Mucosa of rectum (tissue), 2 donors: Measurements from ENCODE around the gene RASGRF2.

Experiments used
- H3K27ac ChIP-seq, 2 donors: one replicate each; pipeline ENCODE4 v1.7.0; 2013; ENCODE audit warnings: inconsistent platforms in 2 of 2, low read depth in 2 of 2, low read length in 2 of 2
- H3K27me3 ChIP-seq, 2 donors: one replicate each; pipeline ENCODE4 v1.7.0; 2013; ENCODE audit warnings: low read length in 2 of 2; ENCODE audit not compliant: control insufficient read depth in 2 of 2, insufficient read depth in 2 of 2
- H3K36me3 ChIP-seq, 2 donors: one replicate each; pipeline ENCODE4 v1.7.0; 2013; ENCODE audit warnings: low read length in 2 of 2; ENCODE audit not compliant: control insufficient read depth in 2 of 2, insufficient read depth in 2 of 2
- H3K4me1 ChIP-seq, 2 donors: one replicate each; pipeline ENCODE4 v1.7.0; 2013; ENCODE audit warnings: low read length in 2 of 2, mild to moderate bottlenecking in 1 of 2; ENCODE audit not compliant: control insufficient read depth in 2 of 2, insufficient read depth in 2 of 2
- H3K4me3 ChIP-seq, 2 donors: one replicate each; pipeline ENCODE4 v1.7.0; 2013; ENCODE audit warnings: low read length in 2 of 2
- H3K9ac ChIP-seq, 2 donors: one replicate each; pipeline ENCODE4 v1.7.0; 2013; ENCODE audit warnings: low read length in 2 of 2, low read depth in 1 of 2, mild to moderate bottlenecking in 1 of 2
- H3K9me3 ChIP-seq, 2 donors: one replicate each; pipeline ENCODE4 v1.7.0; 2013; ENCODE audit warnings: low read length in 2 of 2; ENCODE audit not compliant: control insufficient read depth in 2 of 2
- donor health status: healthy.
- donor health status: Normal muscosa, but diverticular disease.

RASGRF2 gene

DNA sequence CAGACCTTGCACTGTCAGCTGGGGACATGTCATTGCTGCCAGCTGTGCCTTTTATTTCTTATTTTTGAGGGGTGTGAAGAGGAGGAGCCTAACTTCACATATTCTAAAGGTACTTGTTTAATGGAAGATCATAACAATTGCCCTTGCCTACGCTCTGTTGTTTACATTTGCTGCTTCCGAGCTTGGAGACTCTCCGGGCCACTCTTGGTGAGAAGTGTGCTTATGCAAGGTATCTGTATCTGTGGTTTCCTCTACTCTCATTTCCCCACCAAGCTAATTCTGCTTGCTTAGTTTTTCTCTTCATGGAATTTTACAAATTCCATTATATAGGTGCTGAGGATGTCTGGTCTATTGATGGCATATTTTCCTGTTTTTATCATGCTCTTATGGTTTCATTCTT is 105.3 kb downstream of the RASGRF2 start:
- no peak overlapping the region for H3K27ac ChIP-seq
- no peak overlapping the region for H3K9ac ChIP-seq
- no peaks in the 10 kb centered on the region for H3K9me3 ChIP-seq
- H3K4me3 ChIP-seq, result no peak overlapping the region
- no peaks in the 10 kb centered on the region for H3K4me1 ChIP-seq
- no peaks in the 10 kb centered on the region for H3K27me3 ChIP-seq
- no peaks in the 10 kb centered on the region for H3K36me3 ChIP-seq

DNA sequence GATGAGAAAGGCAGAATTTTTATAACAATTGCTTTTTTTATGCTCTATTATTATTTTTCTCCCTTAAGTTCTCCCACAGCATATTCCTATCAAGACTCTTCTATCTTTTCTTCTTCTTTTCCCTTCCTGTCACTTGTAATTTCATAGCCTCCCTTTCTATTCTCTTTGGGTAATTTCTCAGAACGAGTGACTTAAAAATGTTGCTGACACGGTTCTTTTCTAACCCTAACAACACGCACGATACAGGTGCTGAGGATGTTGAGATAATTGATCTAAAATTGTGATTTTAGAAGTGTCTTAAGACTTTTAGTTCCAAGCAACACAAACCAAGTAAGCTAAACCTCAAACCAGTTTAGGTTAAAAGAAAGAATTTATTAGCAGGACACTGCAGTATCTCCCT is 105.9 kb downstream of the RASGRF2 start:
- no peaks in the 10 kb centered on the region for H3K9me3 ChIP-seq
- no peaks in the 10 kb centered on the region for H3K36me3 ChIP-seq
- H3K4me3 ChIP-seq, result no peak overlapping the region
- no peak overlapping the region for H3K9ac ChIP-seq
- no peaks in the 10 kb centered on the region for H3K27me3 ChIP-seq
- no peaks in the 10 kb centered on the region for H3K4me1 ChIP-seq
- no peak overlapping the region for H3K27ac ChIP-seq

DNA sequence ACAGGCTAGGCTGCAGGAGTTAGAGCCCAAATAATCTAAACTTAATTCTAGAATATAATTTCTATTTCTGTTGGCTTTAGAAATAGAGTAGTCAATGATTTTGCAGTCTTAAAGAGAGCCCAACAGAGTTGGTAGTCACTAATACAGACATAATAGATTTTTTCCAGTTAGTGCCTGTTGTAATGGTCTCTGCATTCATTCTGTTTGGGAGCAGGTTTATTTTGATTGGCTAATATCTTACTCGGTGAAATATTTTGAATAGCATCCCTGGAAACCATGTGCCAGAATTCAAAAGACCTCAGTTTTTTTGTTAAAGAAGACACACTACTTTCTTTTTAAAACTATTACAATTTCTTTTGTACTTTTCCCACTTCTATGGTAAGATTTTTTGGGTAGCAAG is 107.2 kb downstream of the RASGRF2 start:
- Histone ChIP-seq H3K27ac (no peak overlapping the region), H3K4me3 (no peak overlapping the region), H3K4me1 (no peaks in the 10 kb centered on the region), H3K27me3 (no peaks in the 10 kb centered on the region), H3K36me3 (no peaks in the 10 kb centered on the region), H3K9me3 (no peaks in the 10 kb centered on the region), H3K9ac (no peak overlapping the region)

DNA sequence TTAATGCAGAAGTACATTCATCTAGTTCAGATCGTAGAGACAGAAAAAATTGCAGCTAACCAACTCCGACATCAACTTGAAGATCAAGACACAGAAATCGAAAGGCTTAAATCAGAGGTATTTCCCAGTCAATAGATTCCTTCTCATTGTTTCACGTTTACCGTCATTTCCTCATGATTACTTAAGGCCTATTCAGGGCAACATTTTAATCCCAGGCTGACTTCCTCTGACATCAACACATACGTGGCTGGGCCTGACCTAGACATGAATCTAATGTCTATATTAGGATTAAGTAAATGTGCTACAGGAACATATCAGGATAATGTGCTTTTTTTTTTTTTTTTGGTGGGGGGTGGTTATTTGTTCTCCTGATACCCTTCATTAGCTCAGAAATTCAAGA is 107.9 kb downstream of the RASGRF2 start:
- H3K4me1 ChIP-seq, result no peaks in the 10 kb centered on the region
- H3K27ac ChIP-seq, result no peak overlapping the region
- no peaks in the 10 kb centered on the region for H3K9me3 ChIP-seq
- H3K36me3 ChIP-seq, result no peaks in the 10 kb centered on the region
- H3K9ac ChIP-seq, result no peak overlapping the region
- no peaks in the 10 kb centered on the region for H3K27me3 ChIP-seq
- no peak overlapping the region for H3K4me3 ChIP-seq

DNA sequence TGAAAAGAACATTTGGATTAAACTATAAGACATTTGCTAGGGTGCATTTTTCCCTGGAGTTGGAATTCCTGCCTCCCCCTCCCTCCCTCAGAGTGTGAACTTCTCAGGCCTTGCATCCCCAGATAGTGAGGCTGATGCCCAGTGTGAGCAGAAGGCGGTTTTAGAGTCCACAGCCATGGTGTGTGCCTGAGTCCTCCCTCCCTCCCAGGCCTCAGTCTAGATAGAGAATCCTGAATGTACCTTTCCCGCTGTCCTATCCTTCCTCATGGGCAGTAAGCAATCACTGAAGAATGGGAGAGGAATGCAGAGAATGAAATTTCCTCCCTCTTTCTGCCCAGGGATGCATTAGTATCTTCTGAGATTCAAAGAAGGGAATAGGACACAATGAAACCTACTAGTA is 108.5 kb downstream of the RASGRF2 start:
- Histone ChIP-seq H3K4me3 (no peak overlapping the region), H3K27ac (no peak overlapping the region), H3K36me3 (no peaks in the 10 kb centered on the region), H3K9me3 (no peaks in the 10 kb centered on the region), H3K4me1 (no peaks in the 10 kb centered on the region), H3K9ac (no peak overlapping the region), H3K27me3 (no peaks in the 10 kb centered on the region)

DNA sequence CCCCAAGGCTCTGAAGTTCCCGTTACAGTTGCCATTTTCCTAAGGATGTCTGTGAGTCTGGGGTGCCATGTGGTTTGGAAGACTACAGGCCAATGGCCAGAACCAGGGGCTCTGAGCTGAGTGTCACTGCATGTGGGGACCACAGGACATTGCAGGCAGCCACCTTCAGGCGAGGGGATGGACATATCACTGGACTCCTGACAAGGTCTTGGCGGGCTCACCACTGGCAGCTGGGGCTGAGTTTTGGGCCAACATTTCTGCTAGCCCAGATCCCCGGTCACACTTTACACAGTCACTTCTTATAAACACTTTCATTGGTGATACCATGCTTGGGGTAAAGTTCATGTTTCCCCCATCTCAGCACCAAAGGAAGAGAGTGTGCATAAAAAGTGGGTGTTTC is 109.8 kb downstream of the RASGRF2 start:
- Histone ChIP-seq H3K4me1 (no peaks in the 10 kb centered on the region), H3K9ac (no peak overlapping the region), H3K9me3 (no peaks in the 10 kb centered on the region), H3K36me3 (no peaks in the 10 kb centered on the region), H3K27me3 (no peaks in the 10 kb centered on the region), H3K4me3 (no peak overlapping the region), H3K27ac (no peak overlapping the region)

DNA sequence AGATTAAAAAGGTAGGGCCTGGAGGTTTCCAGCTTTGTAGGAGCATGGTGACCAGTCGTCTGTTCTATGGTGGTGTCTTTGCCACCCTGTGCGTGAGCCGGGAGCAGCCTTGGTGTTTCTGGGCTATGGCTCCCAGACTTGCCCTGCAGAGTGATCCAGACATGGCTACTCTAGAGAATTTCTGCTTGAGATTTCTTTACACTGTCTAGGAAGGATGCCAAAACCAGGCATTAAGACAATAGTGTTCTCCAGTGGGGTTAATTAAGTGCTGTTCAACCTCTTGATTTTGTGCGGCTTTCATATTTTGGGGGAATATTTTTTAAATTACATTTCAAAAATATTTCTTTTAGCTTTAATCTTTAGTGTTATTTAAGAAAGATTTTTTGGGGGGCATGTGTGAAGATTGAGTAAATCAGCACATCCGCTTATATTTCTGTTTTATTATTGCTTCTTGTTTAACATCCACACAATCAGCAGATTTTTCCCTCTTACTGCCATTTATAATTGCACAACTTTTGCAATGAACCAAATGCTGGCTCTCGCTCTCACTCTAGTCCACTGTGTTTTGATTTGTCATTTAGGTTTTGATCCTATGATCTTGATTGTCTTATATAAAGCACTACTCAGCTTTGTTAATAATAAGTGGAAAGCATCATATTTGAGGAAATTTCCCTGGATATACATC is 110.5 kb downstream of the RASGRF2 start:
- H3K36me3 ChIP-seq, result no peaks in the 10 kb centered on the region
- H3K27ac ChIP-seq, result no peak overlapping the region
- H3K9me3 ChIP-seq, result no peaks in the 10 kb centered on the region
- no peaks in the 10 kb centered on the region for H3K27me3 ChIP-seq
- no peak overlapping the region for H3K9ac ChIP-seq
- no peak overlapping the region for H3K4me3 ChIP-seq
- no peaks in the 10 kb centered on the region for H3K4me1 ChIP-seq

DNA sequence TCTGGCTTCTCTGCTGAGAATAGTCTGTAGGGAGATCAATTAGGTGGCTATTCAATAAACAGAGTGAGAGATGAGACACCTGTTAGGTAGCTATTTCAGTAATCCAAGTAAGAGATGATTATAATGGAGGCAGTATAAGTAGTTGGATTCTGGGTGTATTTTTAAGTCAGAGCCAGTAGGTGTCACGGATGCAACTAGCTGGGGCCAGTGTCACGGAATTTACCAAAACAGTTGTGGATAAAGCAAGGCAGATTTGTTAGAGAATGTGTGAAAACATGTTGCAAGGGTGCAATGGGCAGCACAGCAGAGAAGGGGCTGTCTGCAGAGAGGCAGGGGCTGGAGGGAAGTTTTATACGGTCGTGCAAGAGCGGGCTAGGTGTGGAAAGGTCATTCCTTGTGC is 114.9 kb downstream of the RASGRF2 start:
- Histone ChIP-seq H3K4me1 (no peaks in the 10 kb centered on the region), H3K9ac (no peak overlapping the region), H3K9me3 (peaks cover 0 to 3% of the 10 kb centered on the region in 2 donors), H3K27ac (no peak overlapping the region), H3K27me3 (no peaks in the 10 kb centered on the region), H3K4me3 (no peak overlapping the region), H3K36me3 (no peaks in the 10 kb centered on the region)

DNA sequence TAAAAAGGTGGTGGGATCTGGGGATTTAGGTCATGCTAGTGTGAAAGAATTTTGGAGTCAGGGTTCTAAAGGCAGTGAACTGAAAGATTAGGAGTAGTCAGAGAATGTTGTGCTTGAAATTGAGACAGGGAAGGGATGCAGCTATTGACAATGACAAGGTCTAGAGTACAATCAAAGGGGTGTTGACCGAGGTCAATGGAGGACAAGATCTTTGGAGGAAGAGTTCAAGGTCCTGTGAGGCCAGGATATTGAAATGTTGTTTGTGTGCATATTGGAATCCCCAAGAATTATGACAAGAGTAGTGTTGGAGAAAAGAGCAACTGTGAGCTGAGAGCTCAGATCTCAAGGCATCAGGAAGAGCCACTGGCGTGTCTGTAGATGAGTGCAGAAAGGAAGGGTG is 116.9 kb downstream of the RASGRF2 start:
- no peak overlapping the region for H3K4me3 ChIP-seq
- H3K36me3 ChIP-seq, result no peaks in the 10 kb centered on the region
- H3K9me3 ChIP-seq, result peaks cover 0 to 3% of the 10 kb centered on the region in 2 donors
- no peaks in the 10 kb centered on the region for H3K4me1 ChIP-seq
- no peak overlapping the region for H3K9ac ChIP-seq
- no peaks in the 10 kb centered on the region for H3K27me3 ChIP-seq
- no peak overlapping the region for H3K27ac ChIP-seq

DNA sequence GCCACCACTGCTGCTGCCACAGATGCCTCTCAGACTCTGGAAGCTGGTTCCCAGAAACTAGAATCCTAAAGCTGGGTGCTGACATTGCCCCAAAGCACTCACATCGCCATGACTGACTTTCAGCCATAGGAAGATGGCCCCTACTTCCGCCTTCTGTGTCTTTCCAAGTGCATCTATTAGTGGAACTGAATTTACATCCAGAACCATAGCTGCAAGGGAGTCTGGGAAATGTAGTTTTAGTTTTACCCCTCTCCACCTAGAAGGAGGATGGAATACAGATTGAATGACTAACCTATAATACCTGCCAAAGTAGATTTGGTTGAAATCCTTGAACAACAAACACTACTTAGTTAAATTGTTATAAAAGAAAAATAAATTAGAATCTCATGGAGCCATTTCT is 118.8 kb downstream of the RASGRF2 start:
- Histone ChIP-seq H3K27ac (no peak overlapping the region), H3K36me3 (no peaks in the 10 kb centered on the region), H3K9ac (no peak overlapping the region), H3K4me3 (no peak overlapping the region), H3K27me3 (no peaks in the 10 kb centered on the region), H3K4me1 (no peaks in the 10 kb centered on the region), H3K9me3 (peaks cover 0 to 3% of the 10 kb centered on the region in 2 donors)
